Measurements from ENCODE around the gene FAM136A.

The FAM136A gene

DNA sequence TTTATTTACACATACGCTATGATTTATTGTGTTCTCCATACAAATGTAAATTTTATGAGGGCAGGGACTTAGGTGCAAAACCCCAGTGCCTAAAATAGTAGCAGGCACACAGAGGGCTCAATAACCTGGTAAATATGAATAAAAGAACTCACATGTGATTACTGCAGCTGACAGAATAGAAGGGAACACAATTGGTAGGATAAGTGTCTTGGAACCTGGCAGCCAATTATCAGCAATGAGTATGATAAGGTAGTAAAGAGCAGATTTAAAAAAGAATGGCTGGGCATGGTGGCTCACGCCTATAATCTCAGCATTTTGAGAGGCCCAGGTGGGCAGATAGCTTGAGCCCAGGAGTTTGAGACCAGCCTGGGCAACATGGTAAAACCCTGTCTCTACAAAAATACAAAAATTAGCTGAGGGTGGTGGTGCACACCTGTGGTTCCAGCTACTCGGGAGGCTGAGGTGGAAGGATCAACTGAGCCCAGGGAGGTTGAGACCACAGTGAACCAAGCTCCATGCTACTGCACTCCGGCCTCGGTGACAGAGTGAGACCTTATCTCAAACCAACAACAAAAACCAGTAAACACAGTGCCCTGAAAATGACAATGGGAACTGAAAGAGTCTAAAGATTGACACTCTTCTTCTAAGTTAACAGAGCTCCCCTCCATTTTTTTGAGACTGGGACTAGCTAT is 18.2 kb downstream of the FAM136A start:
- TF ChIP-seq CEBPB (IDR thresholded peaks at IDR 0.05) (no peak), NFIC (IDR thresholded peaks at IDR 0.05) (no peak), FOXM1 (IDR thresholded peaks at IDR 0.05; ENCODE audit: borderline replicate concordance, low read depth) (no peak), TEAD4 (IDR thresholded peaks at IDR 0.05) (no peak), TAF1 (IDR thresholded peaks at IDR 0.05; ENCODE audit: low read depth) (no peak), EGR1 (IDR thresholded peaks at IDR 0.05) (no peak), YY1 (IDR thresholded peaks at IDR 0.05; ENCODE audit: low read depth) (no peak), ZBTB7A (IDR thresholded peaks at IDR 0.05; ENCODE audit: low read depth) (no peak), EP300 (IDR thresholded peaks at IDR 0.05; ENCODE audit: borderline replicate concordance) (no peak)
- TF ChIP-seq, protein P1, sequence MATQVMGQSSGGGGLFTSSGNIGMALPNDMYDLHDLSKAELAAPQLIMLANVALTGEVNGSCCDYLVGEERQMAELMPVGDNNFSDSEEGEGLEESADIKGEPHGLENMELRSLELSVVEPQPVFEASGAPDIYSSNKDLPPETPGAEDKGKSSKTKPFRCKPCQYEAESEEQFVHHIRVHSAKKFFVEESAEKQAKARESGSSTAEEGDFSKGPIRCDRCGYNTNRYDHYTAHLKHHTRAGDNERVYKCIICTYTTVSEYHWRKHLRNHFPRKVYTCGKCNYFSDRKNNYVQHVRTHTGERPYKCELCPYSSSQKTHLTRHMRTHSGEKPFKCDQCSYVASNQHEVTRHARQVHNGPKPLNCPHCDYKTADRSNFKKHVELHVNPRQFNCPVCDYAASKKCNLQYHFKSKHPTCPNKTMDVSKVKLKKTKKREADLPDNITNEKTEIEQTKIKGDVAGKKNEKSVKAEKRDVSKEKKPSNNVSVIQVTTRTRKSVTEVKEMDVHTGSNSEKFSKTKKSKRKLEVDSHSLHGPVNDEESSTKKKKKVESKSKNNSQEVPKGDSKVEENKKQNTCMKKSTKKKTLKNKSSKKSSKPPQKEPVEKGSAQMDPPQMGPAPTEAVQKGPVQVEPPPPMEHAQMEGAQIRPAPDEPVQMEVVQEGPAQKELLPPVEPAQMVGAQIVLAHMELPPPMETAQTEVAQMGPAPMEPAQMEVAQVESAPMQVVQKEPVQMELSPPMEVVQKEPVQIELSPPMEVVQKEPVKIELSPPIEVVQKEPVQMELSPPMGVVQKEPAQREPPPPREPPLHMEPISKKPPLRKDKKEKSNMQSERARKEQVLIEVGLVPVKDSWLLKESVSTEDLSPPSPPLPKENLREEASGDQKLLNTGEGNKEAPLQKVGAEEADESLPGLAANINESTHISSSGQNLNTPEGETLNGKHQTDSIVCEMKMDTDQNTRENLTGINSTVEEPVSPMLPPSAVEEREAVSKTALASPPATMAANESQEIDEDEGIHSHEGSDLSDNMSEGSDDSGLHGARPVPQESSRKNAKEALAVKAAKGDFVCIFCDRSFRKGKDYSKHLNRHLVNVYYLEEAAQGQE (IDR thresholded peaks at IDR 0.05; ENCODE audit: low read depth), result no peak
- TF ChIP-seq, protein P2, sequence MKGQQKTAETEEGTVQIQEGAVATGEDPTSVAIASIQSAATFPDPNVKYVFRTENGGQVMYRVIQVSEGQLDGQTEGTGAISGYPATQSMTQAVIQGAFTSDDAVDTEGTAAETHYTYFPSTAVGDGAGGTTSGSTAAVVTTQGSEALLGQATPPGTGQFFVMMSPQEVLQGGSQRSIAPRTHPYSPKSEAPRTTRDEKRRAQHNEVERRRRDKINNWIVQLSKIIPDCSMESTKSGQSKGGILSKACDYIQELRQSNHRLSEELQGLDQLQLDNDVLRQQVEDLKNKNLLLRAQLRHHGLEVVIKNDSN (IDR thresholded peaks at IDR 0.05), result no peak
- TF ChIP-seq, protein P3, sequence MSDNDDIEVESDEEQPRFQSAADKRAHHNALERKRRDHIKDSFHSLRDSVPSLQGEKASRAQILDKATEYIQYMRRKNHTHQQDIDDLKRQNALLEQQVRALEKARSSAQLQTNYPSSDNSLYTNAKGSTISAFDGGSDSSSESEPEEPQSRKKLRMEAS (IDR thresholded peaks at IDR 0.05), result no peak

DNA sequence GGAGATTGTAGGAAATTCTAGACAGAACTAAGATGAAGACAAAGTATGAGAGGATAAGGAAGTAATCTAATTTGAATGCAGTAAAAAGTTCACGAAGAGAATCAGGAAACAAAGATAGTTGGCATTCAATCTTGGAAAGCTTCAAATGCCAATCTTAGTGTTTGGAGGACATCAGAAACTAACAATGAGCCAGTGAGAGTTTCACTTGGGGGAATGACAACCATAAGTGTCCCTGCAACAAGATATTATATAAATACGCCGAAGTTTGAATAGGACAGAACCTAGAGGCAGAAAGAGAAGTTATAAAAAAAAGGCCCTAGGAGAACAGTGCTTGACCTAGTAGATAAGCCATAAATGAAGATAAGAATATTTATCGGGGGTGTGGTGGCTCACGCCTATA is 19.4 kb downstream of the FAM136A start:
- TF ChIP-seq TCF12 (IDR thresholded peaks at IDR 0.05; ENCODE audit: low read depth) (no peak), CREB1 (IDR thresholded peaks at IDR 0.05; ENCODE audit: low read depth) (no peak), NFIC (IDR thresholded peaks at IDR 0.05) (no peak), EP300 (IDR thresholded peaks at IDR 0.05; ENCODE audit: borderline replicate concordance) (no peak), CEBPB (IDR thresholded peaks at IDR 0.05) (no peak), EGR1 (IDR thresholded peaks at IDR 0.05) (no peak), FOXM1 (IDR thresholded peaks at IDR 0.05; ENCODE audit: borderline replicate concordance, low read depth) (no peak), RAD21 (IDR thresholded peaks at IDR 0.05; ENCODE audit: low read depth) (no peak), ZBTB7A (IDR thresholded peaks at IDR 0.05; ENCODE audit: low read depth) (no peak), TAF1 (IDR thresholded peaks at IDR 0.05; ENCODE audit: low read depth) (no peak)
- TF ChIP-seq, protein P3 (IDR thresholded peaks at IDR 0.05), result no peak
- TF ChIP-seq, protein P2 (IDR thresholded peaks at IDR 0.05), result no peak
- TF ChIP-seq, protein P1 (IDR thresholded peaks at IDR 0.05; ENCODE audit: low read depth), result no peak

DNA sequence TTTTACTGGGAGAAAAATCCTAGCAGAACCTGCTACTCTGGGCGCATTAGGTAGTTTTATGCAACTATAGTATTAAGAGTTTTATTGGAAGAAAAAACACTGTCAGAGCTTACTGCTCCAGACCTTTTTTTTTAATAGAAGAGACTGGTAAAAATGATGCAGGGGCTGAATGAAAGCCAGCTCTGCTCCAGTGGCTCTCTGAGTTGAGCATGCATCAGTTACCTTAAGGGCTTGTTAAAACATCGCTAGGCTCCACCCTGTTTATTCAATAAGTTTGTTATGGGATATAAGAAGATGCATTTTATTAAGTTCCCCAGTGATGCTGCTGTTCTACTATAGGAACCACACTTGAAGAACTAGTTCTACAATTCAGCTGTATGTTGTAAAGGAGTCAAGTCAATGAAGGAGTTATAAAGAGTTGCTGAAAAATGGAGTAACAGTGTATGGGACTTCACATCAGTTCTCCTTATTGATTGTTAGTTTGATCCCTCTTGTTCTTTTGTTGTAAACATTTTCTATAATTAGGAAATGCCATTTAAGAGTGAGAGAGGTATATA is 21.5 kb downstream of the FAM136A start:
- TF ChIP-seq RAD21 (IDR thresholded peaks at IDR 0.05; ENCODE audit: low read depth), result no peak
- TF ChIP-seq, protein P2 (IDR thresholded peaks at IDR 0.05), result no peak
- no peak for TF ChIP-seq TCF12 (IDR thresholded peaks at IDR 0.05; ENCODE audit: low read depth)
- TF ChIP-seq, protein P3 (IDR thresholded peaks at IDR 0.05), result no peak
- no peak for TF ChIP-seq ZBTB7A (IDR thresholded peaks at IDR 0.05; ENCODE audit: low read depth)
- no peak for TF ChIP-seq YY1 (IDR thresholded peaks at IDR 0.05; ENCODE audit: low read depth)
- TF ChIP-seq EGR1 (IDR thresholded peaks at IDR 0.05), result no peak
- TF ChIP-seq, protein P1 (IDR thresholded peaks at IDR 0.05; ENCODE audit: low read depth), result no peak
- no peak for TF ChIP-seq EP300 (IDR thresholded peaks at IDR 0.05; ENCODE audit: borderline replicate concordance)
- TF ChIP-seq NFIC (IDR thresholded peaks at IDR 0.05), result no peak
- TF ChIP-seq CEBPB (IDR thresholded peaks at IDR 0.05), result no peak
- no peak for TF ChIP-seq FOXM1 (IDR thresholded peaks at IDR 0.05; ENCODE audit: borderline replicate concordance, low read depth)
- no peak for TF ChIP-seq TAF1 (IDR thresholded peaks at IDR 0.05; ENCODE audit: low read depth)
- no peak for TF ChIP-seq TEAD4 (IDR thresholded peaks at IDR 0.05)
- no peak for TF ChIP-seq CREB1 (IDR thresholded peaks at IDR 0.05; ENCODE audit: low read depth)

Data from Ishikawa (cell line).